ENCODE results near the gene CNKSR3. TPM values are rescaled to one million over a fixed set of nuclear protein-coding genes. Genes with fewer than 3 reads are reported as not detected.

CNKSR3 gene
- total and polyA plus RNA-seq, 2 experiments from 2014 or later, result 1.9 to 5.7 TPM

GRCh38 chr6:154536255-154536654 is 25.8 kb upstream of the CNKSR3 start (continued):
- TF ChIP-seq, protein P1, sequence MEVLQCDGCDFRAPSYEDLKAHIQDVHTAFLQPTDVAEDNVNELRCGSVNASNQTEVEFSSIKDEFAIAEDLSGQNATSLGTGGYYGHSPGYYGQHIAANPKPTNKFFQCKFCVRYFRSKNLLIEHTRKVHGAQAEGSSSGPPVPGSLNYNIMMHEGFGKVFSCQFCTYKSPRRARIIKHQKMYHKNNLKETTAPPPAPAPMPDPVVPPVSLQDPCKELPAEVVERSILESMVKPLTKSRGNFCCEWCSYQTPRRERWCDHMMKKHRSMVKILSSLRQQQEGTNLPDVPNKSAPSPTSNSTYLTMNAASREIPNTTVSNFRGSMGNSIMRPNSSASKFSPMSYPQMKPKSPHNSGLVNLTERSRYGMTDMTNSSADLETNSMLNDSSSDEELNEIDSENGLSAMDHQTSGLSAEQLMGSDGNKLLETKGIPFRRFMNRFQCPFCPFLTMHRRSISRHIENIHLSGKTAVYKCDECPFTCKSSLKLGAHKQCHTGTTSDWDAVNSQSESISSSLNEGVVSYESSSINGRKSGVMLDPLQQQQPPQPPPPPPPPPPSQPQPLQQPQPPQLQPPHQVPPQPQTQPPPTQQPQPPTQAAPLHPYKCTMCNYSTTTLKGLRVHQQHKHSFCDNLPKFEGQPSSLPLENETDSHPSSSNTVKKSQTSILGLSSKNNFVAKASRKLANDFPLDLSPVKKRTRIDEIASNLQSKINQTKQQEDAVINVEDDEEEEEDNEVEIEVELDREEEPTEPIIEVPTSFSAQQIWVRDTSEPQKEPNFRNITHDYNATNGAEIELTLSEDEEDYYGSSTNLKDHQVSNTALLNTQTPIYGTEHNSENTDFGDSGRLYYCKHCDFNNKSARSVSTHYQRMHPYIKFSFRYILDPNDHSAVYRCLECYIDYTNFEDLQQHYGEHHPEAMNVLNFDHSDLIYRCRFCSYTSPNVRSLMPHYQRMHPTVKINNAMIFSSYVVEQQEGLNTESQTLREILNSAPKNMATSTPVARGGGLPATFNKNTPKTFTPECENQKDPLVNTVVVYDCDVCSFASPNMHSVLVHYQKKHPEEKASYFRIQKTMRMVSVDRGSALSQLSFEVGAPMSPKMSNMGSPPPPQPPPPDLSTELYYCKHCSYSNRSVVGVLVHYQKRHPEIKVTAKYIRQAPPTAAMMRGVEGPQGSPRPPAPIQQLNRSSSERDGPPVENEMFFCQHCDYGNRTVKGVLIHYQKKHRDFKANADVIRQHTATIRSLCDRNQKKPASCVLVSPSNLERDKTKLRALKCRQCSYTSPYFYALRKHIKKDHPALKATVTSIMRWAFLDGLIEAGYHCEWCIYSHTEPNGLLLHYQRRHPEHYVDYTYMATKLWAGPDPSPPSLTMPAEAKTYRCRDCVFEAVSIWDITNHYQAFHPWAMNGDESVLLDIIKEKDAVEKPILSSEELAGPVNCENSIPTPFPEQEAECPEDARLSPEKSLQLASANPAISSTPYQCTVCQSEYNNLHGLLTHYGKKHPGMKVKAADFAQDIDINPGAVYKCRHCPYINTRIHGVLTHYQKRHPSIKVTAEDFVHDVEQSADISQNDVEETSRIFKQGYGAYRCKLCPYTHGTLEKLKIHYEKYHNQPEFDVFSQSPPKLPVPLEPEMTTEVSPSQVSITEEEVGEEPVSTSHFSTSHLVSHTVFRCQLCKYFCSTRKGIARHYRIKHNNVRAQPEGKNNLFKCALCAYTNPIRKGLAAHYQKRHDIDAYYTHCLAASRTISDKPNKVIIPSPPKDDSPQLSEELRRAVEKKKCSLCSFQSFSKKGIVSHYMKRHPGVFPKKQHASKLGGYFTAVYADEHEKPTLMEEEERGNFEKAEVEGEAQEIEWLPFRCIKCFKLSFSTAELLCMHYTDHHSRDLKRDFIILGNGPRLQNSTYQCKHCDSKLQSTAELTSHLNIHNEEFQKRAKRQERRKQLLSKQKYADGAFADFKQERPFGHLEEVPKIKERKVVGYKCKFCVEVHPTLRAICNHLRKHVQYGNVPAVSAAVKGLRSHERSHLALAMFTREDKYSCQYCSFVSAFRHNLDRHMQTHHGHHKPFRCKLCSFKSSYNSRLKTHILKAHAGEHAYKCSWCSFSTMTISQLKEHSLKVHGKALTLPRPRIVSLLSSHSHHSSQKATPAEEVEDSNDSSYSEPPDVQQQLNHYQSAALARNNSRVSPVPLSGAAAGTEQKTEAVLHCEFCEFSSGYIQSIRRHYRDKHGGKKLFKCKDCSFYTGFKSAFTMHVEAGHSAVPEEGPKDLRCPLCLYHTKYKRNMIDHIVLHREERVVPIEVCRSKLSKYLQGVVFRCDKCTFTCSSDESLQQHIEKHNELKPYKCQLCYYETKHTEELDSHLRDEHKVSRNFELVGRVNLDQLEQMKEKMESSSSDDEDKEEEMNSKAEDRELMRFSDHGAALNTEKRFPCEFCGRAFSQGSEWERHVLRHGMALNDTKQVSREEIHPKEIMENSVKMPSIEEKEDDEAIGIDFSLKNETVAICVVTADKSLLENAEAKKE (CRISPR knock-in tag; IDR thresholded peaks at IDR 0.05), result no peak
- TF ChIP-seq STAT1 (IDR thresholded peaks at IDR 0.05; ENCODE audit: unreplicated experiment), result no peak

DNA sequence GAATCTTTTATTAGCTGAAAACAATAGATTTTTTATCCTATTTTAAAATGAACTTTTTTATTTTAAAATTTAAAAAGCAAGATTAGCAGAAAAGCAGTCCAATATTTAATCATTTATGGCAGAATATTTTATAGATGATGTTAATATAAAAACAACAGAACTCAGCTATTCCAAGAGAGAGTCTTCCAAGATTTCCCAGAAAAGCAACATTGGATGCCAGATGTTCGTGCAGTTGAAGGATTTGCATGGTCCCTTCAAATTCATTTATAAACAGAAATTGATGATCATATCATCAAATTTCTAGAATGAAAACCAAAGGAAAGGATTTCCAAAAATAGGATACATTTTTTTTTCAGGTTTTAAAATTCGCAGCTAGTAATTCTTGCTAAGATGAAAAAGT is 25.4 kb upstream of the CNKSR3 start:
- no peak overlapping the region for H3K4me3 ChIP-seq
- H3K36me3 ChIP-seq (ENCODE audit: insufficient read depth), result no peaks in the 10 kb centered on the region
- no peaks in the 10 kb centered on the region for H3F3A ChIP-seq (replicated peaks; ENCODE audit: low read depth)
- no peak overlapping the region for H3K4me2 ChIP-seq
- TF ChIP-seq POLR2AphosphoS5 (IDR thresholded peaks at IDR 0.05; ENCODE audit: low read depth), result no peak
- no peak for TF ChIP-seq JUNB (IDR thresholded peaks at IDR 0.05; ENCODE audit: unreplicated experiment)
- no peak for TF ChIP-seq REST (IDR thresholded peaks at IDR 0.05; ENCODE audit: unreplicated experiment)
- H2AFZ ChIP-seq, result no peak overlapping the region
- Mint-ChIP-seq H3K4me1 (peaks cover 31% of the 10 kb centered on the region), H3K4me3 (no peak overlapping the region), H3K27me3 (ENCODE audit: insufficient read depth, low read depth, poor library complexity) (peaks cover 9% of the 10 kb centered on the region), H3K36me3 (ENCODE audit: low read depth) (no peaks in the 10 kb centered on the region), H3K27ac (no peak overlapping the region), H3K9me3 (no peaks in the 10 kb centered on the region)
- H3K27ac ChIP-seq (ENCODE audit: low read depth), result no peak overlapping the region
- H3K4me1 ChIP-seq (ENCODE audit: insufficient read depth), result peaks cover 25% of the 10 kb centered on the region
- DNase-seq (ENCODE audit: low spot score), result no peak
- H3K79me2 ChIP-seq (replicated peaks; ENCODE audit: insufficient read depth), result no peaks in the 10 kb centered on the region
- peaks cover 19% of the 10 kb centered on the region; the same call in 1 of the 2 replicates for H3K27me3 ChIP-seq (ENCODE audit: insufficient read depth)
- ATAC-seq, result no peak
- no peaks in the 10 kb centered on the region for H4K20me1 ChIP-seq (replicated peaks; ENCODE audit: insufficient read depth)
- H3K9me2 ChIP-seq (ENCODE audit: insufficient read depth), result no peaks in the 10 kb centered on the region

All from GM23338 (cell line).